ENCODE data around the gene PLB1. TPM values are rescaled to one million over a fixed set of nuclear protein-coding genes. Genes with fewer than 3 reads are reported as not detected.

The PLB1 gene
- total and polyA plus RNA-seq, 3 experiments from 2014 or later, result 0.16 to 0.39 (median 0.35) TPM

- H3K27ac Mint-ChIP-seq, result no peak overlapping the region
- Histone ChIP-seq H3K27me3 (ENCODE audit: insufficient read depth, low read length, poor library complexity, severe bottlenecking) (no peaks in the 10 kb centered on the region), H3K4me3 (ENCODE audit: low read length) (no peak overlapping the region), H3K36me3 (ENCODE audit: insufficient read depth, low read length) (no peaks in the 10 kb centered on the region), H3K27ac (ENCODE audit: low read depth, low read length) (no peak overlapping the region), H3K9me3 (ENCODE audit: low read length) (peaks cover 3% of the 10 kb centered on the region), H3K4me1 (ENCODE audit: insufficient read depth, low read length) (no peaks in the 10 kb centered on the region)
- POLR2A ChIA-PET, result no interaction called here
- peaks cover 11 to 23% of the 10 kb centered on the region in 2 donors for H3K27me3 Mint-ChIP-seq
- no peak overlapping the region for H3K4me3 Mint-ChIP-seq
- no peak for DNase-seq
- CTCF ChIA-PET, result interaction anchor here (0.7 kb wide), 1 partner anchor 680 kb away, joined by 3 read pairs; no protein-coding TSS in a partner anchor
- peaks cover 0 to 23% (median 2%) of the 10 kb centered on the region in 3 donors for H3K36me3 Mint-ChIP-seq
- peaks cover 9 to 10% (median 10%) of the 10 kb centered on the region in 3 donors for H3K4me1 Mint-ChIP-seq
- H3K9me3 Mint-ChIP-seq, result peaks cover 10 to 25% (median 14%) of the 10 kb centered on the region in 5 donors
Observed at GRCh38 chr2:28511871-28512606, 16.2 kb downstream of the PLB1 start.

- no peak for DNase-seq
- POLR2A ChIA-PET, result no interaction called here
- H3K4me1 ChIP-seq (ENCODE audit: insufficient read depth, low read length), result no peaks in the 10 kb centered on the region
- H3K27ac ChIP-seq (ENCODE audit: low read depth, low read length), result no peak overlapping the region
- peaks cover 0 to 23% (median 2%) of the 10 kb centered on the region in 3 donors for H3K36me3 Mint-ChIP-seq
- peaks cover 11 to 26% of the 10 kb centered on the region in 2 donors for H3K27me3 Mint-ChIP-seq
- no peaks in the 10 kb centered on the region for H3K27me3 ChIP-seq (ENCODE audit: insufficient read depth, low read length, poor library complexity, severe bottlenecking)
- peaks cover 10 to 25% (median 14%) of the 10 kb centered on the region in 5 donors for H3K9me3 Mint-ChIP-seq
- H3K36me3 ChIP-seq (ENCODE audit: insufficient read depth, low read length), result no peaks in the 10 kb centered on the region
- no peak overlapping the region for H3K4me3 Mint-ChIP-seq
- H3K4me3 ChIP-seq (ENCODE audit: low read length), result no peak overlapping the region
- CTCF ChIA-PET, result no interaction called here
- peaks cover 3% of the 10 kb centered on the region for H3K9me3 ChIP-seq (ENCODE audit: low read length)
- H3K4me1 Mint-ChIP-seq, result peaks cover 9 to 10% (median 10%) of the 10 kb centered on the region in 3 donors
- H3K27ac Mint-ChIP-seq, result no peak overlapping the region
Observed at GRCh38 chr2:28512607-28512965, 16.7 kb downstream of the PLB1 start.

GRCh38 chr2:28513097-28513496, 17.2 kb downstream of the PLB1 start:
- H3K27ac Mint-ChIP-seq, result no peak overlapping the region
- ChIA-PET POLR2A (no interaction called here), CTCF (no interaction called here)
- no peak overlapping the region for H3K4me3 Mint-ChIP-seq
- H3K4me1 ChIP-seq (ENCODE audit: insufficient read depth, low read length), result no peaks in the 10 kb centered on the region
- H3K9me3 ChIP-seq (ENCODE audit: low read length), result peaks cover 3% of the 10 kb centered on the region
- no peak overlapping the region for H3K4me3 ChIP-seq (ENCODE audit: low read length)
- DNase-seq, result no peak
- H3K27me3 Mint-ChIP-seq, result peaks cover 11 to 27% of the 10 kb centered on the region in 2 donors
- H3K27me3 ChIP-seq (ENCODE audit: insufficient read depth, low read length, poor library complexity, severe bottlenecking), result no peaks in the 10 kb centered on the region
- no peaks in the 10 kb centered on the region for H3K36me3 ChIP-seq (ENCODE audit: insufficient read depth, low read length)
- H3K9me3 Mint-ChIP-seq, result peaks cover 10 to 25% (median 14%) of the 10 kb centered on the region in 5 donors
- no peak overlapping the region for H3K27ac ChIP-seq (ENCODE audit: low read depth, low read length)
- H3K4me1 Mint-ChIP-seq, result peaks cover 9 to 10% (median 10%) of the 10 kb centered on the region in 3 donors
- H3K36me3 Mint-ChIP-seq, result peaks cover 0 to 23% (median 2%) of the 10 kb centered on the region in 3 donors

GRCh38 chr2:28515176-28515751, 19.4 kb downstream of the PLB1 start:
- DNase-seq, result no peak
- Mint-ChIP-seq H3K36me3 (peaks cover 0 to 23% (median 2%) of the 10 kb centered on the region in 3 donors), H3K27ac (peak overlapping the region in 1 of 8 donors; percentile 79), H3K9me3 (peaks cover 10 to 25% (median 14%) of the 10 kb centered on the region in 5 donors), H3K4me3 (no peak overlapping the region), H3K27me3 (peaks cover 18 to 45% of the 10 kb centered on the region in 2 donors), H3K4me1 (no peaks in the 10 kb centered on the region)
- Histone ChIP-seq H3K4me3 (ENCODE audit: low read length) (no peak overlapping the region), H3K4me1 (ENCODE audit: insufficient read depth, low read length) (no peaks in the 10 kb centered on the region), H3K27me3 (ENCODE audit: insufficient read depth, low read length, poor library complexity, severe bottlenecking) (no peaks in the 10 kb centered on the region), H3K27ac (ENCODE audit: low read depth, low read length) (no peak overlapping the region), H3K9me3 (ENCODE audit: low read length) (peaks cover 3% of the 10 kb centered on the region), H3K36me3 (ENCODE audit: insufficient read depth, low read length) (no peaks in the 10 kb centered on the region)
- CTCF ChIA-PET, result interaction anchor here (0.9 kb wide), 1 partner anchor 22 kb away, joined by 3 read pairs; no protein-coding TSS in a partner anchor
- POLR2A ChIA-PET, result no interaction called here

DNA sequence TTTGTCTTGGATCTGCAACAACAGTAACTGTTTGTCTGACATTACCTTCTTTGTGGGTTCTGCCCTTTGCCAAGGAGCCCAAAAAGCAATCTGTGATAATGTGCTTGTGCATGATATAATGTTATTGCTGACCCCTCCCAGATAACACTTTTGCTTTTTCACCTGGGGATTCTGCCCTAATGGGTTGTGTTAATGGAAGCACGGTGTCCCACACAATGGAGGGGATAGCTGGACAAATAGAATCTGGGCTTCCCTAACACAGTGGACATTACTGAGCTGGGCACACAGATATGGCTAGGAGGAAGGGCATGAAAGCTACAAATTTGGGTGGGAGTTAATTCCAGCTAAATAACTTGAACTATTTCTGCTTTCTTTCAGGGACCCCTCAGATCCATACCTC, 20.6 kb downstream of the PLB1 start:
- Mint-ChIP-seq H3K4me3 (peak overlapping the region in 1 of 7 donors; percentile 52), H3K36me3 (peaks cover 0 to 23% (median 1%) of the 10 kb centered on the region in 3 donors), H3K4me1 (no peaks in the 10 kb centered on the region), H3K9me3 (peaks cover 10 to 23% (median 14%) of the 10 kb centered on the region in 5 donors), H3K27ac (no peak overlapping the region), H3K27me3 (peaks cover 18 to 55% of the 10 kb centered on the region in 2 donors)
- H3K27me3 ChIP-seq (ENCODE audit: insufficient read depth, low read length, poor library complexity, severe bottlenecking), result no peaks in the 10 kb centered on the region
- ChIA-PET POLR2A (no interaction called here), CTCF (no interaction called here)
- DNase-seq, result no peak
- no peak overlapping the region for H3K27ac ChIP-seq (ENCODE audit: low read depth, low read length)
- no peak overlapping the region for H3K4me3 ChIP-seq (ENCODE audit: low read length)
- no peaks in the 10 kb centered on the region for H3K4me1 ChIP-seq (ENCODE audit: insufficient read depth, low read length)
- no peaks in the 10 kb centered on the region for H3K36me3 ChIP-seq (ENCODE audit: insufficient read depth, low read length)
- peaks cover 3% of the 10 kb centered on the region for H3K9me3 ChIP-seq (ENCODE audit: low read length)

GRCh38 chr2:28516950-28517349, 21.1 kb downstream of the PLB1 start:
- Mint-ChIP-seq H3K27me3 (peaks cover 21 to 61% of the 10 kb centered on the region in 2 donors), H3K27ac (no peak overlapping the region), H3K4me3 (no peak overlapping the region), H3K36me3 (peaks cover 0 to 21% (median 0%) of the 10 kb centered on the region in 3 donors), H3K4me1 (no peaks in the 10 kb centered on the region), H3K9me3 (peaks cover 9 to 20% (median 12%) of the 10 kb centered on the region in 5 donors)
- Histone ChIP-seq H3K9me3 (ENCODE audit: low read length) (peaks cover 3% of the 10 kb centered on the region), H3K27ac (ENCODE audit: low read depth, low read length) (no peak overlapping the region), H3K4me1 (ENCODE audit: insufficient read depth, low read length) (no peaks in the 10 kb centered on the region), H3K36me3 (ENCODE audit: insufficient read depth, low read length) (no peaks in the 10 kb centered on the region), H3K4me3 (ENCODE audit: low read length) (no peak overlapping the region), H3K27me3 (ENCODE audit: insufficient read depth, low read length, poor library complexity, severe bottlenecking) (no peaks in the 10 kb centered on the region)
- POLR2A ChIA-PET, result no interaction called here
- CTCF ChIA-PET, result no interaction called here
- DNase-seq, result no peak

DNA sequence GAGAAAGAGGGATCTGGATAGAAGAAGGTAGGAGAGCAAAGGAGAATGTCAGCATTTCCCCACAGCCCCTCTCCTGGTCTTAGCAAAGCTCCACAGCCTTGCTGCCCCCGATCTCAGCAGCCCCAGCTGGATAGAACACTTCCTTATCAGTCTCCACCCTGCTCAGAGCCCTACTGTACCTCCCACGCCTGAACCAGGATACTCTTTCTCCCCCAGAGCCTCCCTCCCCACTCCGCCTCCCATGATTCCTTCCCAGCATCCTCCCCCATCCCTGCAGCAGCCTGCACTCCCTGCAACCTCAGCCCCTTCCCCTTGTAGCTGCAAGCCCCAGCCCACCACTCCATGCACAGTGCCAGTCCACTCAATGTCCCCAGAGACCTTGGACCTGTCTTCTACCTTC, 25.8 kb downstream of the PLB1 start:
- peaks cover 29 to 78% of the 10 kb centered on the region in 2 donors for H3K27me3 Mint-ChIP-seq
- H3K9me3 ChIP-seq (ENCODE audit: low read length), result no peaks in the 10 kb centered on the region
- DNase-seq, result no peak
- no peaks in the 10 kb centered on the region for H3K4me1 ChIP-seq (ENCODE audit: insufficient read depth, low read length)
- H3K36me3 ChIP-seq (ENCODE audit: insufficient read depth, low read length), result no peaks in the 10 kb centered on the region
- no peaks in the 10 kb centered on the region for H3K27me3 ChIP-seq (ENCODE audit: insufficient read depth, low read length, poor library complexity, severe bottlenecking)
- no peak overlapping the region for H3K27ac Mint-ChIP-seq
- no peak overlapping the region for H3K4me3 Mint-ChIP-seq
- H3K27ac ChIP-seq (ENCODE audit: low read depth, low read length), result no peak overlapping the region
- H3K9me3 Mint-ChIP-seq, result no peaks in the 10 kb centered on the region
- H3K4me1 Mint-ChIP-seq, result no peaks in the 10 kb centered on the region
- H3K36me3 Mint-ChIP-seq, result no peaks in the 10 kb centered on the region
- ChIA-PET POLR2A (no interaction called here), CTCF (no interaction called here)
- no peak overlapping the region for H3K4me3 ChIP-seq (ENCODE audit: low read length)

DNA sequence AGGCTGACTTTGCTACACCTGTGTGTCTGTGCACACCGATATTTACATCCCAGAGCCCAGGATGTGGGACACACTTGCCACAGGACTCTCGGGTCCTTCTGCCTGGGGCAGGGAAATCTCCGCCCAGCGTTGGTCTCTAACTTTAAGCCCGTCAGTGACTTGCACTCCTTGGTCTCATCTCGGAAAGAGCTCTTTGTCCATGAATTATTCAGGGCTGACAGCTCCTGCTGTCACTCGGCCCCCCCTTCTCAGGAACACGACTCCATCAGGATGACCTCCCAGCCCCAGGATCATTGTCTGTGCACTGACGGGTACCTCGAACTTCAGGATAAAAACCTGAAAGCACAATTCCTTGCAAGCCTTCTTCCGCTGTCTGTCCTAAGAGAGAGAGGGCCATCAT, 26.6 kb downstream of the PLB1 start:
- no peaks in the 10 kb centered on the region for H3K9me3 Mint-ChIP-seq
- H3K27me3 Mint-ChIP-seq, result peaks cover 25 to 72% of the 10 kb centered on the region in 2 donors
- H3K4me1 Mint-ChIP-seq, result no peaks in the 10 kb centered on the region
- H3K36me3 Mint-ChIP-seq, result no peaks in the 10 kb centered on the region
- no peak overlapping the region for H3K4me3 Mint-ChIP-seq
- CTCF ChIA-PET, result no interaction called here
- POLR2A ChIA-PET, result no interaction called here
- Histone ChIP-seq H3K4me3 (ENCODE audit: low read length) (no peak overlapping the region), H3K9me3 (ENCODE audit: low read length) (no peaks in the 10 kb centered on the region), H3K4me1 (ENCODE audit: insufficient read depth, low read length) (no peaks in the 10 kb centered on the region), H3K27me3 (ENCODE audit: insufficient read depth, low read length, poor library complexity, severe bottlenecking) (no peaks in the 10 kb centered on the region), H3K27ac (ENCODE audit: low read depth, low read length) (no peak overlapping the region), H3K36me3 (ENCODE audit: insufficient read depth, low read length) (no peaks in the 10 kb centered on the region)
- no peak overlapping the region for H3K27ac Mint-ChIP-seq
- DNase-seq, result no peak
